Measurements from ENCODE around the gene LEPR. TPM values are rescaled to one million over a fixed set of nuclear protein-coding genes. Genes with fewer than 3 reads are reported as not detected.

The LEPR gene
- total and polyA plus RNA-seq, 4 donors: 4.0 to 71.6 (median 13.2) TPM

GRCh38 chr1:65425697-65426096, 5.2 kb downstream of the LEPR start:
- DNase-seq (no peak), ATAC-seq (ENCODE audit: low FRiP score) (no peak)
- Histone ChIP-seq H3K27me3 (ENCODE audit: control insufficient read depth in 1 of 2, insufficient read depth in 2 of 2, low read length in 1 of 2) (no peaks in the 10 kb centered on the region), H3K9me3 (ENCODE audit: control insufficient read depth, low read length) (no peaks in the 10 kb centered on the region), H3K4me1 (ENCODE audit: control insufficient read depth in 1 of 2, insufficient read depth in 2 of 2, low read length in 2 of 2) (peaks cover 1 to 3% of the 10 kb centered on the region in 2 donors), H3K4me3 (ENCODE audit: low read length in 2 of 2) (no peak overlapping the region), H3K27ac (ENCODE audit: low read depth in 1 of 2, low read length in 2 of 2) (no peak overlapping the region), H3K36me3 (ENCODE audit: control insufficient read depth in 1 of 2, insufficient read depth in 2 of 2, low read length in 1 of 2) (peaks cover 3 to 5% of the 10 kb centered on the region in 2 donors)
- intact Hi-C loops (cut with DNase I): loop anchor here in 1 of 2 donors (10.0 kb wide), 1 partner anchor 161 kb away; no protein-coding TSS in a partner anchor
- WGBS, 2 donors: 91% methylated on average over 3 of the region's 3 CpGs

GRCh38 chr1:65429078-65429477, 8.6 kb downstream of the LEPR start:
- Histone ChIP-seq H3K36me3 (ENCODE audit: control insufficient read depth in 1 of 2, insufficient read depth in 2 of 2, low read length in 1 of 2) (peaks cover 3 to 7% of the 10 kb centered on the region in 2 donors), H3K27ac (ENCODE audit: low read depth in 1 of 2, low read length in 2 of 2) (no peak overlapping the region)

GRCh38 chr1:65429806-65430205, 9.3 kb downstream of the LEPR start:
- intact Hi-C loops (cut with DNase I): loop anchor here (5.0 to 10.0 kb wide), 3 partner anchors 165 to 365 kb away; no protein-coding TSS in a partner anchor
- no peaks in the 10 kb centered on the region for H3K9me3 ChIP-seq (ENCODE audit: control insufficient read depth, low read length)
- WGBS, 2 donors: 35 to 43% methylated on average over 7 of the region's 7 CpGs
- peaks cover 3 to 7% of the 10 kb centered on the region in 2 donors for H3K36me3 ChIP-seq (ENCODE audit: control insufficient read depth in 1 of 2, insufficient read depth in 2 of 2, low read length in 1 of 2)
- no peaks in the 10 kb centered on the region for H3K27me3 ChIP-seq (ENCODE audit: control insufficient read depth in 1 of 2, insufficient read depth in 2 of 2, low read length in 1 of 2)
- DNase-seq: no peak
- H3K4me3 ChIP-seq (ENCODE audit: low read length in 2 of 2): no peak overlapping the region
- H3K4me1 ChIP-seq (ENCODE audit: control insufficient read depth in 1 of 2, insufficient read depth in 2 of 2, low read length in 2 of 2): peaks cover 0 to 1% of the 10 kb centered on the region in 2 donors
- H3K27ac ChIP-seq (ENCODE audit: low read depth in 1 of 2, low read length in 2 of 2): peak overlapping the region; percentile 23 to 36
- peak; percentile 65 for ATAC-seq (ENCODE audit: low FRiP score)

More at GRCh38 chr1:65429078-65429477, 8.6 kb downstream of the LEPR start:
- 92 to 93% methylated on average over 2 of the region's 2 CpGs for whole genome bisulfite sequencing, 2 donors
- intact Hi-C loops (cut with DNase I): loop anchor here in 1 of 2 donors (10.0 kb wide), 1 partner anchor 164 kb away; no protein-coding TSS in a partner anchor
- Histone ChIP-seq H3K4me1 (ENCODE audit: control insufficient read depth in 1 of 2, insufficient read depth in 2 of 2, low read length in 2 of 2) (peaks cover 0 to 1% of the 10 kb centered on the region in 2 donors), H3K9me3 (ENCODE audit: control insufficient read depth, low read length) (no peaks in the 10 kb centered on the region), H3K4me3 (ENCODE audit: low read length in 2 of 2) (no peak overlapping the region), H3K27me3 (ENCODE audit: control insufficient read depth in 1 of 2, insufficient read depth in 2 of 2, low read length in 1 of 2) (no peaks in the 10 kb centered on the region)
- DNase-seq: no peak
- ATAC-seq (ENCODE audit: low FRiP score): no peak

DNA sequence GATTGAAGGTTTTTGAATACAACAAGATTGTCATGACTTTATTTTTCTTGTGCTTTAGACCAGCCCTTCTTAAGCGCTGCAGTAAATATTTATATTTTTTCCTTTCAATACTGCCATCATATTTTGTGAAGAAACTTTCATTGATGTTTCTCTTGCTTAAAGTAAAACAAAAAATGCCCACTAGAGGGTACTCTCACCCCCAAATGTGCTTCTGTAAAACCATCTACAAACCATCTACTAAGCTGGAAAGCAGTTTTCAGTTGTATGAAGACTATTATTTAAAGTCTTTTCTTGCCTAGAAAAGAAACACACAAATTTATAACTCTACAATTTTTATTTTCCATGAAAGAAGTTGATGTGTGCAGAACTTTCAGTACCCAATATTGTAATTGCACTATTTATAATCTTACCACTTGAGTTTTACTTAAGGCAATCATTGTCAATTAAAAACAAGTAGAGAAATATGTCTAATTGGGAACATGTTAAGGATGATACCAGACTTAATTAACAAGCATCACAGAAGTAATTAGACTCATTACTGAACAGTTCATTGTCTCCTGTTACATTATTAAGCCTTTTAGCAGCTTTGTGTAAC, 10.7 kb downstream of the LEPR start:
- DNase-seq: no peak
- Histone ChIP-seq H3K9me3 (ENCODE audit: control insufficient read depth, low read length) (no peaks in the 10 kb centered on the region), H3K27me3 (ENCODE audit: control insufficient read depth in 1 of 2, insufficient read depth in 2 of 2, low read length in 1 of 2) (no peaks in the 10 kb centered on the region), H3K36me3 (ENCODE audit: control insufficient read depth in 1 of 2, insufficient read depth in 2 of 2, low read length in 1 of 2) (peaks cover 0 to 3% of the 10 kb centered on the region in 2 donors), H3K4me3 (ENCODE audit: low read length in 2 of 2) (no peak overlapping the region), H3K27ac (ENCODE audit: low read depth in 1 of 2, low read length in 2 of 2) (no peak overlapping the region), H3K4me1 (ENCODE audit: control insufficient read depth in 1 of 2, insufficient read depth in 2 of 2, low read length in 2 of 2) (peaks cover 0 to 1% of the 10 kb centered on the region in 2 donors)
- WGBS, 2 donors: 26 to 52% methylated on average over 1 of the region's 1 CpG
- ATAC-seq (ENCODE audit: low FRiP score): no peak
- intact Hi-C loops (cut with DNase I): loop anchor here (5.0 to 10.0 kb wide), 2 partner anchors 256 to 366 kb away; no protein-coding TSS in a partner anchor

DNA sequence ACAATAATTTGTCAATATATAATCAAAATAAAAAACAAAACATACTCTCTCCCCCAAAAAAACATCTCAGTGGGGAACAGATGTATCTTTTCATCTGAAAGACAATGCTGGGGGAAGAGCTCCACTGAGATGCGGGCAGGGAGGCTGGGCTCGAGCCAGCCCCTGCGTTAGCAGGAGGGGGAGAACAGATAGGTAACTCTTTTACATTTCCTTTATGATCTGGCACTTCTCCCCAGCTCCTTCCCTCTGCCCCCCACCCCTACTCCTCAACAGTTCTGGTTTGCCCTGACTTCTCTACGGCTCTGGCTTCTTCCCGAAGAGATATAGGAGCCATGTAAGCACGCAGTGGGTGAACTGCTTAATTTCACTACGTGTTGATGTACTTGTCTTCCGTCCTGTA, 12.4 kb downstream of the LEPR start:
- Histone ChIP-seq H3K4me1 (ENCODE audit: control insufficient read depth in 1 of 2, insufficient read depth in 2 of 2, low read length in 2 of 2) (peaks cover 0 to 1% of the 10 kb centered on the region in 2 donors), H3K9me3 (ENCODE audit: control insufficient read depth, low read length) (no peaks in the 10 kb centered on the region), H3K36me3 (ENCODE audit: control insufficient read depth in 1 of 2, insufficient read depth in 2 of 2, low read length in 1 of 2) (peaks cover 0 to 2% of the 10 kb centered on the region in 2 donors), H3K27me3 (ENCODE audit: control insufficient read depth in 1 of 2, insufficient read depth in 2 of 2, low read length in 1 of 2) (no peaks in the 10 kb centered on the region), H3K27ac (ENCODE audit: low read depth in 1 of 2, low read length in 2 of 2) (no peak overlapping the region), H3K4me3 (ENCODE audit: low read length in 2 of 2) (no peak overlapping the region)
- DNase-seq (no peak), ATAC-seq (ENCODE audit: low FRiP score) (no peak)
- intact Hi-C loops (cut with DNase I): loop anchor here (5.0 to 10.0 kb wide), 2 partner anchors 254 to 368 kb away; no protein-coding TSS in a partner anchor
- WGBS, 2 donors: 76 to 77% methylated on average over 8 of the region's 8 CpGs

DNA sequence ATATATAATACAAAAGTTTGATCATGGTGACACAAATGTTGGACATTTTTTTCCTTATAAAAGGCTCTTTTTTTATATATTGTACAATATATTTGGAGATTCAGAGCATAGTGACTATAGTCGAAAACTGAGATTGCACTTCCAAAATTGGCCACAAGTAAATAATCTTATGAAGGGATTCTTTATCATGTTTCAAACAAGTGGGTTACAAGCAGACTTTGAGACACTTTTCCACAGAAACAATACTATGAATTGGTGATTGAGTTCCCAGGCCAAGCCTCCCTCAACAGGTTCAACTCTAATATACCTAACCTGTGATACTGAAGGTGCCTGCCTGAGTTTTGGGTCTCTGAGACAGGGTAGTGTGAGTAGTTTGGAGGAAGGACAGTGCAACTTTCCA, 13.8 kb downstream of the LEPR start:
- Histone ChIP-seq H3K27ac (ENCODE audit: low read depth in 1 of 2, low read length in 2 of 2) (no peak overlapping the region), H3K36me3 (ENCODE audit: control insufficient read depth in 1 of 2, insufficient read depth in 2 of 2, low read length in 1 of 2) (peaks cover 0 to 2% of the 10 kb centered on the region in 2 donors), H3K4me1 (ENCODE audit: control insufficient read depth in 1 of 2, insufficient read depth in 2 of 2, low read length in 2 of 2) (peaks cover 0 to under 1% of the 10 kb centered on the region in 2 donors), H3K27me3 (ENCODE audit: control insufficient read depth in 1 of 2, insufficient read depth in 2 of 2, low read length in 1 of 2) (no peaks in the 10 kb centered on the region), H3K9me3 (ENCODE audit: control insufficient read depth, low read length) (no peaks in the 10 kb centered on the region), H3K4me3 (ENCODE audit: low read length in 2 of 2) (no peak overlapping the region)
- DNase-seq (no peak), ATAC-seq (ENCODE audit: low FRiP score) (no peak)
- WGBS, 2 donors: 76 to 82% methylated on average over 1 of the region's 1 CpG
- intact Hi-C loops (cut with DNase I): loop anchor here (5.0 to 10.0 kb wide), 2 partner anchors 253 to 369 kb away; no protein-coding TSS in a partner anchor

- no peak for DNase-seq
- Histone ChIP-seq H3K9me3 (ENCODE audit: control insufficient read depth, low read length) (no peaks in the 10 kb centered on the region), H3K4me1 (ENCODE audit: control insufficient read depth in 1 of 2, insufficient read depth in 2 of 2, low read length in 2 of 2) (no peaks in the 10 kb centered on the region), H3K4me3 (ENCODE audit: low read length in 2 of 2) (no peak overlapping the region), H3K27ac (ENCODE audit: low read depth in 1 of 2, low read length in 2 of 2) (no peak overlapping the region), H3K27me3 (ENCODE audit: control insufficient read depth in 1 of 2, insufficient read depth in 2 of 2, low read length in 1 of 2) (no peaks in the 10 kb centered on the region), H3K36me3 (ENCODE audit: control insufficient read depth in 1 of 2, insufficient read depth in 2 of 2, low read length in 1 of 2) (peaks cover 0 to 2% of the 10 kb centered on the region in 2 donors)
- ATAC-seq (ENCODE audit: low FRiP score): no peak
- intact Hi-C loops (cut with DNase I): loop anchor here (5.0 to 10.0 kb wide), 2 partner anchors 253 to 370 kb away; no protein-coding TSS in a partner anchor
- WGBS, 2 donors: 88 to 93% methylated on average over 3 of the region's 3 CpGs
Observed at GRCh38 chr1:65434760-65435159, 14.3 kb downstream of the LEPR start.

GRCh38 chr1:65435987-65436386, 15.5 kb downstream of the LEPR start:
- DNase-seq (no peak), ATAC-seq (ENCODE audit: low FRiP score) (no peak)
- no peaks in the 10 kb centered on the region for H3K27me3 ChIP-seq (ENCODE audit: control insufficient read depth in 1 of 2, insufficient read depth in 2 of 2, low read length in 1 of 2)
- peaks cover 0 to 2% of the 10 kb centered on the region in 2 donors for H3K36me3 ChIP-seq (ENCODE audit: control insufficient read depth in 1 of 2, insufficient read depth in 2 of 2, low read length in 1 of 2)
- H3K27ac ChIP-seq (ENCODE audit: low read depth in 1 of 2, low read length in 2 of 2): no peak overlapping the region
- no peak overlapping the region for H3K4me3 ChIP-seq (ENCODE audit: low read length in 2 of 2)
- intact Hi-C loops (cut with DNase I): loop anchor here in 1 of 2 donors (10.0 kb wide), 1 partner anchor 371 kb away; no protein-coding TSS in a partner anchor
- WGBS, 2 donors: 6 to 15% methylated on average over 2 of the region's 2 CpGs
- no peaks in the 10 kb centered on the region for H3K9me3 ChIP-seq (ENCODE audit: control insufficient read depth, low read length)
- H3K4me1 ChIP-seq (ENCODE audit: control insufficient read depth in 1 of 2, insufficient read depth in 2 of 2, low read length in 2 of 2): no peaks in the 10 kb centered on the region

GRCh38 chr1:65437616-65438015, 17.1 kb downstream of the LEPR start:
- WGBS, 2 donors: 95 to 96% methylated on average over 7 of the region's 7 CpGs
- H3K4me1 ChIP-seq (ENCODE audit: control insufficient read depth in 1 of 2, insufficient read depth in 2 of 2, low read length in 2 of 2): no peaks in the 10 kb centered on the region
- no peak overlapping the region for H3K4me3 ChIP-seq (ENCODE audit: low read length in 2 of 2)
- H3K27ac ChIP-seq (ENCODE audit: low read depth in 1 of 2, low read length in 2 of 2): no peak overlapping the region
- no peak for DNase-seq
- intact Hi-C loops (cut with DNase I): loop anchor here in 1 of 2 donors (10.0 kb wide), 1 partner anchor 373 kb away; no protein-coding TSS in a partner anchor
- no peaks in the 10 kb centered on the region for H3K27me3 ChIP-seq (ENCODE audit: control insufficient read depth in 1 of 2, insufficient read depth in 2 of 2, low read length in 1 of 2)
- H3K9me3 ChIP-seq (ENCODE audit: control insufficient read depth, low read length): peaks cover 1% of the 10 kb centered on the region
- no peak for ATAC-seq (ENCODE audit: low FRiP score)
- no peaks in the 10 kb centered on the region for H3K36me3 ChIP-seq (ENCODE audit: control insufficient read depth in 1 of 2, insufficient read depth in 2 of 2, low read length in 1 of 2)

All from aorta (tissue), 5 donors.